Measurements from ENCODE around the gene UPP1.
"Not testable (repeated sequence)": the region's sequence is repeated elsewhere in the genome, so short reads cannot be mapped to it uniquely, and the experiment has no call there.

The UPP1 gene

GRCh38 chr7:48089046-48090003, at the start of gene UPP1:
UPP1 (plus strand) TSS chr7:48089265; CDS start chr7:48094784, 5,519 bp downstream.
- peak; percentile 30 for FAIRE-seq

DNA sequence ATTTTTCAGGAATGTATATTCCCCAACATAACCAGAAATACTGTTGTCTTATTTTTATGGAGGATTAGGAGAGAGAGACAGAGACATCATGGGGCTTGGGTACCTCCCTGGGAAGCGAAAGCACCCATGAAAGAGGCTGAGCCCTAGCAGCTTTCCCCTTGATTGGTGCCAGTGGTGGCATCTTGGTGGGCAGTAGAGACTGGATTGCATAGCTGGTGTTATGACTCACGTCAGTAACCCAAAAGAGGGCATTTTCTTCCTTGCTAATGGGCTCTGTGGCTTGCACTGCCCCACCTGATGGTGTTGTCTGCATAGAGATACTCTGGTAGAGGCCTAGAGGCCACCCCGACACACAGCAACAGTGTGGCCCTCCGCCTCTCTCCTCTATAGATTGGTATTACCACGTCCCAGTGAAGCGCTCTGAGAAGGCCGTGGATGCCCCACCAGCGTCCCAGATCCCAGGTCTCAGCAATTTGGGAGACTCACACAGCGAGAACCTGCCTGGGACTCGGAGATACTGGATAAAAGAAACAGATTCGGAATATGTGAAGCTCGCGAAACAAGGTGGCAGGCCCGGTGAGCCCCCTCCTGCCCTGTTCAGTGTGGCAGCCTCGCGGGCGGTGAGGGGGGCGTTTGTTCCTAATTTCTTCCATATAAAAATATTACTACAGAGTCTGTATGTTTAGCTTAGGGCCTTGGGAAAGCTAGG, 48.0 kb upstream of the UPP1 start:
- no peak for FAIRE-seq
- no peak for DNase-seq (ENCODE audit: low spot score)

More at GRCh38 chr7:48089046-48090003, at the start of gene UPP1:
- DNase-seq (ENCODE audit: low spot score), result peak; percentile 93

DNA sequence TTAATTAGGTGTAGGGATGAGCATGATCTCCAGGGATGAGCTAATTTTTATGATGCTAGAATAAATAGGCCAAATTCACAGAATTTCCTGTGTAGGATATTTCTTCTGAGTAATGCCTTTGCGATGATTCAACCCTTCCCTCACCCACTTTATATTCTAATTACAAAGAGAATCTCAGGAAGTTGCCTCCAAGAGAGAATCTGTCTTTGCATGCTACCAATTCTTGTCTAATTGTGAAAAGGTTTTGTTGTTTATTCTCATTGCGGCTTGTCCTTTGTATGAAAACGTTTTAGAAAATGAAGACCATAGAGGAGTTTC, 47.5 kb upstream of the UPP1 start:
- no peak for FAIRE-seq
- no peak for DNase-seq (ENCODE audit: low spot score)

DNA sequence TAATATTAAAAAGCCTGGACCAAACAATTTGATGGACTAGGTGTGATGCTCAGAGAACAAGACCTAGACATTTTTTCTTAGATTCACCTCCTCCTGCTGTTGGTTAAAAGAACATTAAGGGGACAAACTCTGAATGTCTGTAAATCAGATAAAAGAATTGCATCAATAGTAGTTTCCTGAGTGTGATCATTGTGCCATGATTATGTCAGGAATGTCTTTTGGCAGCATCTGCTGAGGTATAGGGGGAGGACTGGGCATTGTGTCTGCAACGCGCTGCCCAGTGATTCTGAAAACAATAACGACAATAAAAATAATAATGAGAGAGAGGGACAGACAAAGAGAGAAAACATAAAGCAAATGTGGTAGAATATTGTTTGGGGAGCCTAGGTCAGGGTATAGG, 46.8 kb upstream of the UPP1 start:
- FAIRE-seq (no peak), DNase-seq (ENCODE audit: low spot score) (no peak)

- FAIRE-seq (no peak), DNase-seq (ENCODE audit: low spot score) (no peak)
These were observed 46.4 kb upstream of the UPP1 start for GRCh38 chr7:48042636-48043035.

- peak; percentile 13 for FAIRE-seq
- DNase-seq (ENCODE audit: low spot score), result no peak
These were observed 43.8 kb upstream of the UPP1 start for GRCh38 chr7:48045195-48045765.

DNA sequence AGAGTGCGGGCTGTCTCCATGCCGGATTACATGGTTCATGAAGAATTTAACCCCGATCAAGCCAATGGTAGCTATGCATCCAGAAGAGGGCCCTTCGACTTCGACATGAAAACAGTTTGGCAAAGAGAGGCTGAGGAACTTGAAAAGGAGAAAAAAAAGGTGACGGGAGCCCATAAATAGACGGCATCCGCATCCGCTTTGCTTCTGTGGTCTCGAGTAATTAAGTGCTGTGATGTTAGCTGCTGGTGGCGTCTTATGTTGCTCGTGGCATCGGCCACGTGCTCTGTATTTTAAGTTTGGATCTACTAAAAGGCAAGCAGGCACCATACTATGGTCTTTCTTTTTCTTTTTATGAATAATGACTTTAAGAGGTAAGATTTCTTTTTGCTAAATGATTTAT, 42.6 kb upstream of the UPP1 start:
- FAIRE-seq, result no peak
- DNase-seq (ENCODE audit: low spot score), result no peak

DNA sequence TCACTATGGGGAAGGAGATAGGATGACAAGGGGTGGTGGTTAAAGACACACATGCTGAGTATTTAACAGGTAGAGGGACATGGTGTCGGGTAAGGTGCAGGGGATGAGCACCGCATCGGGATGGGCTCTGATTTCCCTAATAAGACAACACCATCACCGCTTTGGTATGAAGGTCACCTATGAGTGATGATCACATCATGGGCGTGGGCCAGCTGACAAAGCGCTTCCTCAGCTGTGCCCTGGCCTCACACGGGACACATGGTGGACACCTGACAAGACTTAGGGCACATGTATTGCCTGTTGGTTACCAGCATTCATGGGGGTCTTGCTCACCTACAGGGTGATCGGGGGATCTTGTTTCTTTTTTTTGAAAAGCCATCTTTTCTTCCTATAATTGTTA, 41.0 kb upstream of the UPP1 start:
- DNase-seq (ENCODE audit: low spot score) (peak; percentile 63), FAIRE-seq (peak; percentile 69)

GRCh38 chr7:48049850-48050249, 39.2 kb upstream of the UPP1 start:
- FAIRE-seq (no peak), DNase-seq (ENCODE audit: low spot score) (no peak)

DNA sequence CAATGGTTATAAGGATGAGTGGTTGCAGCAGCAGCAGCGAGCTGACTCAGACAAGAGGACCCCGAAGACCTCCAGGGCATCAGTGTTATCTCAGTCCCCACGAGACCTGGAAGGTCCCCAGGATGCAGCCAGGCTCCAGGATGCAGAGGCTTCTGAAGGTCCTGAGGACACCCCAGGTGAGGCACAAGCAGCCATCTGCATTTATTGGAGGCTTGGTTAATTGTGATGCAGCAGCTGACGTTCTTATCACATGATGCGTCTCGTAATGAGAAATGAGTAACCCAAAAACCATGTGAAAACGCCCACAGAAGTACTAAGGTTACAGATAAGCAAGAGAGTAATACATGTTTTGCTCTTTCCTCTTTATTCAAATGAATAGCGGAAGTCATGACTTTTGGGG, 36.3 kb upstream of the UPP1 start:
- FAIRE-seq, result no peak
- no peak for DNase-seq (ENCODE audit: low spot score)

- FAIRE-seq, result no peak
- no peak for DNase-seq (ENCODE audit: low spot score)
These were observed 35.3 kb upstream of the UPP1 start for GRCh38 chr7:48053736-48054135.

DNA sequence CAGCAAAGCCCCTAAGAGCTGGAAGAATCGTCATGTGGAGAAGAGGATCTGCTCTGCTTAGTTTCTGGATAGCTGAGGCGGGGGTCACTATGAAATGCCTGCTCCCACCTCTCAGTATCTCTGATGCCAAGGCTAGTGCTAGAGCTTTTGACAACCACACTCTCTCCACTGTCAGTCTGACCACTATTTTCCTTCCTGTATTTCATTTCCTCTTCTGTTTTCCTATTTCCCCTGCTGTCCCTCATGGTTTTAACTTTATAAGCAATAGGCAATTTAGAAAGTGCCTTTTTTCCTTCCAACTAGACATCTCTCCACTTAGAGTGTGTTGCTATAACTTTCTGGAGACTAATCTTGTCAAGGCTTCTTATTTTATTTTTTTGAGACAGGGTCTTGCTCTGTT, 30.1 kb upstream of the UPP1 start:
- FAIRE-seq (no peak), DNase-seq (ENCODE audit: low spot score) (no peak)

GRCh38 chr7:48059706-48060105, 29.4 kb upstream of the UPP1 start:
- FAIRE-seq (no peak), DNase-seq (ENCODE audit: low spot score) (no peak)

DNA sequence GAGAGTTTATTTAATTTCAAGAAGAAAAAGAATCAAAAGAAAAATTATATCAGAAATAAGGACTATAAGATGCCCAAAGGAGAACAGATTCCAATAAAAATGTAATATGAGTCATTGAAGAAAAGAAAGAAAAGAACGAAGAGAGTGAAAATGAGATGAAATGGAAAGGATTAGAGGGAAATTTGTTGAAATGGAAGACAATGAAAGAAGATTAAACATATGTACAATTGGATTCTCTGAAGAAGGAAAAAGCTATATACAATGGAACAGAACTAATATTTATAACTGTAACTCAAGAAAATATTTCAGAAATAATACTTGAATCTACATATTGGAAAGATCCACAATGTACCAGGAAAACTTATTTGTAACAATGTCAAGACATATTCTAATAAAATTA, 25.1 kb upstream of the UPP1 start:
- DNase-seq (ENCODE audit: low spot score), result no peak
- no peak for FAIRE-seq

GRCh38 chr7:48067475-48067874, 21.6 kb upstream of the UPP1 start:
- no peak for DNase-seq (ENCODE audit: low spot score)
- no peak for FAIRE-seq

DNA sequence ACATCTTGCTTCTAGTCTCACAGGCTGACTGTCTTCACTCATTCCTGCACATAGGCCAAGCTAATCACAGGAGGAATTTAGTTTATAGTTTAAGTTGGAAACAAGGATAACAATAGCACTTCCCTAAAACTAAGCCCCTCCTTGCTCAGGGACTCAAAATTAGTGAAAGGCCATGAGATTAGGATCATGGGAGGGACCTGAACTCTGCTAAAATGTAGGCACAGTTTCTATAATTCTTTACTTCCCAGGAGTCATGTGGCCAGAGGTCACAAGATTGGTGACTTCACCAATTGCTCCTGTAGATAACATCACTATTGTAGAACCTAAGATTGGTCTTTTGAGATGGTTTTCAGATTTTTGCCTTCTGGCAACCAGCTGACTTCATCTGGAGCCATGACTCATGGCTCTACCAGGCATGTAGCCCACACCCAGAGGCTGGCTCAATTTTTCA, 14.8 kb upstream of the UPP1 start:
- no peak for FAIRE-seq

DNA sequence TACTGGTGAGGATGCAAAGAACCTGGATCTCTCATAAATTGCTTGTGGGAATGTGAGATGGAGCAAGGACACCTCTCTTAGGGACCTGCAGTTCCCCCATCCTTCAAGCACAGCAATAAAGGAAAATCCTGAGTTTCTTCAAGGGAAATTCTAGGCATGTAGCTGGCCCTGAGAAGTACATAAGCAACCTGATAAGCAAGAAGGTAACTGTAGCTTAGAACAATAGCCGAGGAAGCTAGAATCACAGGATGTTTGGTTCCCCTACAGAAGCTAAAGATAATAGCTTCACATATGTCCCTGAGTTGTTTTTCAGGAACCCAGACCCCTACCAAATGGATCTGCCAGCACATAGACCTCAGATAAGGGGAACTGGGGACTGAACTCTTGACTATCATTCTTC, 11.6 kb upstream of the UPP1 start:
- no peak for FAIRE-seq

More for the DNA sequence above, 14.8 kb upstream of the UPP1 start:
- DNase-seq (ENCODE audit: low spot score), result no peak

DNA sequence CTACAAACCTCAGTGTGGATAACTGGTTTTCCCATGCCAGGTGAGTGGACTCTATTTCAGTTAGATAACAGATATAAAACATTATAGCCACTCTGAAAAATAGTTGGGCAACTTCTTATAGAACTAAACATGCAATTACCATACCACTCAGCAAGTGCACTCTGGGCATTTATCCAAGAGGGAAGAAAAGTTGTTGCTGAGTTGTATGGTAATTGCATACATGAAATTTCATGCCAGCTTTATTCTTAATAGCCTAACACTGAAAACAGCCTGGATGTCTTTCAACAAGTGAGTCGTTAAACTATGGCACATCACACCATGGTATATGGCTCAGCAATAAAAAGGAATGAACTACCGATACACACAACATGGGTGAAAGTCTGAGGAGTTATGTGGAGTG, 10.6 kb upstream of the UPP1 start:
- FAIRE-seq (no peak), DNase-seq (ENCODE audit: low spot score) (no peak)

More for the DNA sequence above, 11.6 kb upstream of the UPP1 start:
- no peak for DNase-seq (ENCODE audit: low spot score)

DNA sequence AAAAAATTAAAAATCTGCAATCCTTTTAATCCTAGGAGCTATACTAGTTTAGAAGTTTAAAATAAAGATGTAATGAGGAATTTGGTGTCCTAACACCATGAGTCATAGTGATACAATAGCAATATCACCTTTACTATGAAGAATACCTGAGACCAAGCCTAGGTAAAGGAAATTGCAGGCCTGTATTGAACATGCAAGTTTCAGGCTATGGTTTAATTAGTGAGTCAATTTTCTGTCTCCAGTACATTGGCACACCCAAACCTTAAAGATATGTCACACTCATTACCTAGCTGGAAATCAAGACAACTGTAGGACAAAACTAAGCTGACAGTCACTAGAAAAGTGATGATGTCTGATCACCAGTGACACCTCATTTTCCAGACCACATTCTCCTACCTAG, 6.7 kb upstream of the UPP1 start:
- FAIRE-seq; DNase-seq (ENCODE audit: low spot score): not testable (repeated sequence)

DNA sequence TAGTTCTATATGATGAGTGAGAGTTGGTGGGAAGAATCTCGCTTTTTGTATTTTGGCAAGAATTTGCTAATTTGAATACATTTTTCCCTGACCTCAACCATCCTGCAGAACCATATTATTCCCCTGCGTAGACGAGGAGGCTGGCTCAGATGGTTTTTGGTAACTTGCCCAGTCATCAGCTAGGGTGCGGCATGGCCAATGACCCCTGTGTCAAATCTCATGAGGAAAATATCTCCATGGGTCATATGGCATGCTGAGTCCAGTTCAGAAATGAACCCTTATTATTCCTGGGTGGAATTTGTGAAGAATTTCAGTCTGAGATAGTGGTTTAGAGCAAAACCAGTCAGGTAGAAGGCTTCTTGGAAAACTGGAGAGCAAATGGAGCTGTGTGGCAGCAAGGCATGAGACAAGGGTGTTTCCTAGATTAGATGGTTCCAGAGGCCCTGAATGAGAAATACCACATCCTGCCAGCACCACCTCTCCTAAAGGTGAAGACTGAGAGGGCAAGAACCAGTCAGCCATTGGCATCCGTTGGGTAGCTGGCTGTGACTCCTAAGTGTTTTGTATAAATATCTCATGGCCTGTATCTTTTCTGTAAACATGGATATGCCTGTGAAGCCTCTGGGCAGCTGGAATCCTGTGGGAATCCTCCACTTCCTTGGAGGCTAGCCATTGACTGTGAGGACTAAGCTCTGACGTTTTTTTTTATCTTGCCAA, 5.8 kb upstream of the UPP1 start:
- no peak for FAIRE-seq

DNA sequence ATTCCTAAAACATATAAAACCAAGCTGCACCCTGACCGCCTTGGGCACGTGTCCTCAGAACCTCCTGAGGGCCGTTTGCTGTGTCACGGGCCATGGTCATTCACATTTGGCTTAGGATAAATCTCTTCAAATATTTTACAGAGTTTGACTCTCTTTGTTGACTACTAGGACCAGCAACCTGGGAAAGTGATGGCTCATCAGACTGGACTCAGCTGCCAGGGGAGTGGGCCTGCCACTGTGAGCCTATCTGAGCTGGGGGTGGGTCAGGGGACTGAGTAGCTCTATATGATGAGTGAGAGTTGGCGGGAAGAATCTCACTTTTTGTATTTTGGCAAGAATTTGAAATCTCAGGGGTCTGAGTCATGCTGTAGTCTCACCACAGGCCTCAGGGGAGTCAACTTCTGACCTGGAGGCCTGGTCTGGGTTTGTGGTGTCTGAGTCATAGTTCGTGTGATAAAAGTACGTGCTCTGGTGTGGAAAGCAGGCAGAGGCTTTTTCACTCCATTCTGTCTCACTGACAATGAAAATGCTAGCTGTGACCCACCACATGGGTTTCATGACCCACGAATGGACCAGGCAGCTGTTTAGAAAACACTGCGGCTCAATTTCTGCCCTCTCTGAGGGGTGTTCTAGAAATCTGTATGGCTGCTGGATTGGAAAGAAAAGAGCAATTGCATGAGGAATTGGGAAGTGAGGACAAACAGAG, 4.2 kb upstream of the UPP1 start:
- FAIRE-seq, result peak; percentile 42
- DNase-seq (ENCODE audit: low spot score), result peak; percentile 90

More for the DNA sequence above, 5.8 kb upstream of the UPP1 start:
- no peak for DNase-seq (ENCODE audit: low spot score)
